GM23338 (cell line): ENCODE measurements around the gene IDH3B. TPM values are rescaled to one million over a fixed set of nuclear protein-coding genes. Genes with fewer than 3 reads are reported as not detected.

ENCODE experiments used
- ATAC-seq: fragments of 200-7000 bp; cut with Tn5 transposase; 3 replicates; pipeline ENCODE4 v1.9.1; 2020
- DNase-seq: peaks from one replicate; pipeline ENCODE4 v3.0.0-alpha.2; 2015; ENCODE audit warnings: low spot score
- H2AFZ ChIP-seq: fragments of 200-600 bp; sonication (generic); 2 replicates; pipeline ENCODE4 v1.8.0; 2016; ENCODE audit warnings: antibody characterized with exemption, mild to moderate bottlenecking, moderate library complexity
- H3F3A ChIP-seq: fragments of 200-600 bp; sonication (generic); replicated peaks from 2 replicates; pipeline ENCODE4 v1.8.0; 2017; ENCODE audit warnings: antibody characterized with exemption, mixed run types, low read depth
- H3K27ac ChIP-seq: fragments of 200-600 bp; sonication (generic); 2 replicates; pipeline ENCODE4 v1.6.1; 2016; ENCODE audit warnings: low read depth
- H3K27me3 ChIP-seq: fragments of 200-600 bp; sonication (generic); 2 replicates; pipeline ENCODE4 v1.8.0; 2016; ENCODE audit warnings: mild to moderate bottlenecking, mixed run types, moderate library complexity; ENCODE audit not compliant: insufficient read depth
- H3K36me3 ChIP-seq: fragments of 200-600 bp; sonication (generic); 2 replicates; pipeline ENCODE4 v1.8.0; 2016; ENCODE audit warnings: mild to moderate bottlenecking; ENCODE audit not compliant: insufficient read depth
- H3K4me1 ChIP-seq: fragments of 200-600 bp; sonication (generic); 2 replicates; pipeline ENCODE4 v1.8.0; 2016; ENCODE audit warnings: mild to moderate bottlenecking, moderate library complexity; ENCODE audit not compliant: insufficient read depth
- H3K4me2 ChIP-seq: fragments of 200-600 bp; sonication (generic); 2 replicates; pipeline ENCODE4 v1.7.1; 2017; ENCODE audit warnings: mixed run types
- H3K4me3 ChIP-seq: fragments of 200-600 bp; sonication (generic); 2 replicates; pipeline ENCODE4 v1.6.1; 2016; ENCODE audit warnings: mixed run types
- H3K79me2 ChIP-seq: fragments of 200-600 bp; sonication (generic); replicated peaks from 2 replicates; pipeline ENCODE4 v1.8.0; 2017; ENCODE audit warnings: mild to moderate bottlenecking; ENCODE audit not compliant: insufficient read depth
- H3K9me2 ChIP-seq: fragments of 200-600 bp; sonication (generic); 2 replicates; pipeline ENCODE4 v1.8.0; 2017; ENCODE audit not compliant: insufficient read depth
- H4K20me1 ChIP-seq: fragments of 200-600 bp; sonication (generic); replicated peaks from 2 replicates; pipeline ENCODE4 v1.8.0; 2017; ENCODE audit warnings: mild to moderate bottlenecking; ENCODE audit not compliant: insufficient read depth
- H3K27ac Mint-ChIP-seq: 2 replicates; pipeline ENCODE4 v1.8.0; 2020; ENCODE audit warnings: inconsistent platforms, mild to moderate bottlenecking, moderate library complexity, mixed read lengths
- H3K27me3 Mint-ChIP-seq: 3 replicates; pipeline ENCODE4 v1.8.0; 2022; ENCODE audit warnings: low read depth, mild to moderate bottlenecking, moderate library complexity, mixed read lengths, inconsistent platforms; ENCODE audit not compliant: insufficient read depth, poor library complexity
- H3K36me3 Mint-ChIP-seq: 3 replicates; pipeline ENCODE4 v1.8.0; 2021; ENCODE audit warnings: low read depth, mild to moderate bottlenecking, inconsistent platforms, moderate library complexity, mixed read lengths
- H3K4me1 Mint-ChIP-seq: 3 replicates; pipeline ENCODE4 v1.8.0; 2020; ENCODE audit warnings: mild to moderate bottlenecking, inconsistent platforms, mixed read lengths
- H3K4me3 Mint-ChIP-seq: 3 replicates; pipeline ENCODE4 v1.8.0; 2021; ENCODE audit warnings: moderate library complexity, mild to moderate bottlenecking, inconsistent platforms, mixed read lengths
- H3K9me3 Mint-ChIP-seq: 3 replicates; pipeline ENCODE4 v1.8.0; 2020; ENCODE audit warnings: moderate library complexity, mild to moderate bottlenecking, inconsistent platforms, mixed read lengths
- CREB1 ChIP-seq: fragments of 250-450 bp; sonication (Bioruptor Pico); IDR thresholded peaks from 2 replicates; pipeline ENCODE4 v1.5.0; 2020; ENCODE audit warnings: low read depth, mild to moderate bottlenecking, moderate library complexity
- EZH2 ChIP-seq: fragments of 200-600 bp; sonication (generic); IDR thresholded peaks from one replicate; pipeline ENCODE4 v1.8.0; 2017; ENCODE audit warnings: antibody characterized with exemption, mild to moderate bottlenecking, low read depth; ENCODE audit not compliant: unreplicated experiment
- EZH2phosphoT487 ChIP-seq: fragments of 200-600 bp; sonication (generic); IDR thresholded peaks from one replicate; pipeline ENCODE4 v1.8.1; 2018; ENCODE audit warnings: antibody characterized with exemption; ENCODE audit not compliant: unreplicated experiment
- JUNB ChIP-seq: IDR thresholded peaks from one replicate; pipeline ENCODE4 v1.6.1; 2016; ENCODE audit warnings: antibody characterized with exemption; ENCODE audit not compliant: unreplicated experiment
- NANOG ChIP-seq: IDR thresholded peaks from 2 replicates; pipeline ENCODE4 v1.6.1; 2016; ENCODE audit warnings: antibody characterized with exemption, borderline replicate concordance
- POLR2AphosphoS5 ChIP-seq: IDR thresholded peaks from 2 replicates; pipeline ENCODE4 v1.6.1; 2016; ENCODE audit warnings: antibody characterized with exemption, low read depth
- STAT1 ChIP-seq: IDR thresholded peaks from one replicate; pipeline ENCODE4 v1.6.1; 2016; ENCODE audit warnings: antibody characterized with exemption; ENCODE audit not compliant: unreplicated experiment
- ZNF114 ChIP-seq: fragments of 250-450 bp; sonication (Bioruptor Pico); IDR thresholded peaks from 2 replicates; pipeline ENCODE4 v1.5.0; 2020; ENCODE audit warnings: mild to moderate bottlenecking, moderate library complexity
- ZNF331 ChIP-seq: fragments of 250-450 bp; sonication (Bioruptor Pico); IDR thresholded peaks from 2 replicates; pipeline ENCODE4 v1.5.0; 2020; ENCODE audit warnings: low read depth, mild to moderate bottlenecking, moderate library complexity
- polyA plus RNA-seq: library from polyadenylated mRNA; unstranded; fragments of >200 nt; fragmentation: Nextera tagmentation; extraction: Ambion mirVana; gene quantifications from 2 replicates; pipeline ENCODE4 v1.2.1, GENCODE V29; 2016
- total RNA-seq: library from RNA; depleted of rRNA; stranded (reverse); fragments of >200 nt; shearing (Covaris generic); gene quantifications from 2 replicates; pipeline ENCODE4 v1.2.3, GENCODE V29; 2014
- TF ChIP-seq, protein P1 (sequence below), 2 experiments: fragments of 200-600 bp in 1 of 2; sonication (generic) in 1 of 2; conservative IDR thresholded peaks; 2 replicates each; pipeline versions ENCODE4 v1.5.1 to v1.6.1; 2016 to 2017; ENCODE audit warnings: antibody characterized with exemption in 2 of 2, low read depth in 2 of 2, mild to moderate bottlenecking in 2 of 2, moderate library complexity in 1 of 2
- TF ChIP-seq, protein P2 (sequence below): IDR thresholded peaks from one replicate; pipeline ENCODE4 v1.6.1; 2018; ENCODE audit warnings: antibody characterized with exemption; ENCODE audit not compliant: unreplicated experiment
- TF ChIP-seq, protein P3 (sequence below): IDR thresholded peaks from 2 replicates; pipeline ENCODE4 v1.6.1; 2016; ENCODE audit warnings: antibody characterized with exemption
- TF ChIP-seq, protein P4 (sequence below): fragments of 250-450 bp; sonication (Bioruptor Pico); IDR thresholded peaks from 2 replicates; pipeline ENCODE4 v1.5.0; 2020; ENCODE audit warnings: mild to moderate bottlenecking, moderate library complexity

The IDH3B gene
- total and polyA plus RNA-seq, 2 experiments from 2014 or later = 87.1 to 126 TPM

DNA sequence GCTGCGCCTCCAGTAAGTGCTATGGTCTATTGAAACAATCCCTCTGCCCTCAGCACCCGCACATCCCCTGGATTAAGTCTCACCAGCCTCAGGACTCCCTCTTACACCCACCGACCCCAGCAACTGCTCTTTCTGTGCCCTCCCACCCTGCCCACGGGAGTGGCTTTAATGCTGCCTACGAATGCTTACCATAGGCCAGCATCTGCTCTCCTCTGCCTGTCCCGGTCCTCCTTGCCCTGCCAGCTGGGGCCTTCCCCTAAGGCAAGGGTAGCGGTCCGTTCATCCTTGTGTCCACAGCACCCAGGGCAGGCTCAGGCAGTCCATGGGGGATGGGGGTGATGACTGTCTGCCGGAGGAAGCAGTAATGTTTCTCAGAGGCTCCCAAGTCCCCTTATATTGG is 32.6 kb upstream of the IDH3B start:
- DNase-seq (no peak), ATAC-seq (no peak)
- no peaks in the 10 kb centered on the region for H3K9me2 ChIP-seq
- no peaks in the 10 kb centered on the region for H3K79me2 ChIP-seq
- peaks cover 10% of the 10 kb centered on the region; the same call in 1 of the 2 replicates for H4K20me1 ChIP-seq
- peaks cover 90% of the 10 kb centered on the region for H3K27me3 ChIP-seq
- H3K4me3 ChIP-seq = no peak overlapping the region
- peaks cover 3% of the 10 kb centered on the region; the same call in 1 of the 2 replicates for H3F3A ChIP-seq
- Mint-ChIP-seq H3K9me3 (peaks cover 4% of the 10 kb centered on the region; the same call in 2 of the 3 replicates), H3K36me3 (peaks cover 7% of the 10 kb centered on the region; the same call in 1 of the 3 replicates), H3K4me3 (no peak overlapping the region), H3K27ac (no peak overlapping the region), H3K27me3 (peaks cover 72% of the 10 kb centered on the region), H3K4me1 (peaks cover 48% of the 10 kb centered on the region)
- no peaks in the 10 kb centered on the region for H3K36me3 ChIP-seq
- H3K4me1 ChIP-seq = peaks cover 26% of the 10 kb centered on the region; the same call in 1 of the 2 replicates
- no peak overlapping the region for H2AFZ ChIP-seq
- TF ChIP-seq, protein P1, sequence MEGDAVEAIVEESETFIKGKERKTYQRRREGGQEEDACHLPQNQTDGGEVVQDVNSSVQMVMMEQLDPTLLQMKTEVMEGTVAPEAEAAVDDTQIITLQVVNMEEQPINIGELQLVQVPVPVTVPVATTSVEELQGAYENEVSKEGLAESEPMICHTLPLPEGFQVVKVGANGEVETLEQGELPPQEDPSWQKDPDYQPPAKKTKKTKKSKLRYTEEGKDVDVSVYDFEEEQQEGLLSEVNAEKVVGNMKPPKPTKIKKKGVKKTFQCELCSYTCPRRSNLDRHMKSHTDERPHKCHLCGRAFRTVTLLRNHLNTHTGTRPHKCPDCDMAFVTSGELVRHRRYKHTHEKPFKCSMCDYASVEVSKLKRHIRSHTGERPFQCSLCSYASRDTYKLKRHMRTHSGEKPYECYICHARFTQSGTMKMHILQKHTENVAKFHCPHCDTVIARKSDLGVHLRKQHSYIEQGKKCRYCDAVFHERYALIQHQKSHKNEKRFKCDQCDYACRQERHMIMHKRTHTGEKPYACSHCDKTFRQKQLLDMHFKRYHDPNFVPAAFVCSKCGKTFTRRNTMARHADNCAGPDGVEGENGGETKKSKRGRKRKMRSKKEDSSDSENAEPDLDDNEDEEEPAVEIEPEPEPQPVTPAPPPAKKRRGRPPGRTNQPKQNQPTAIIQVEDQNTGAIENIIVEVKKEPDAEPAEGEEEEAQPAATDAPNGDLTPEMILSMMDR (conservative IDR thresholded peaks at IDR 0.05; ENCODE audit: low read depth in 2 of 2) = no peak
- TF ChIP-seq STAT1 (no peak), EZH2 (no peak), JUNB (no peak), ZNF331 (CRISPR knock-in tag) (no peak), EZH2phosphoT487 (no peak), ZNF114 (no peak), CREB1 (CRISPR knock-in tag) (no peak), POLR2AphosphoS5 (no peak), NANOG (no peak)
- TF ChIP-seq, protein P2, sequence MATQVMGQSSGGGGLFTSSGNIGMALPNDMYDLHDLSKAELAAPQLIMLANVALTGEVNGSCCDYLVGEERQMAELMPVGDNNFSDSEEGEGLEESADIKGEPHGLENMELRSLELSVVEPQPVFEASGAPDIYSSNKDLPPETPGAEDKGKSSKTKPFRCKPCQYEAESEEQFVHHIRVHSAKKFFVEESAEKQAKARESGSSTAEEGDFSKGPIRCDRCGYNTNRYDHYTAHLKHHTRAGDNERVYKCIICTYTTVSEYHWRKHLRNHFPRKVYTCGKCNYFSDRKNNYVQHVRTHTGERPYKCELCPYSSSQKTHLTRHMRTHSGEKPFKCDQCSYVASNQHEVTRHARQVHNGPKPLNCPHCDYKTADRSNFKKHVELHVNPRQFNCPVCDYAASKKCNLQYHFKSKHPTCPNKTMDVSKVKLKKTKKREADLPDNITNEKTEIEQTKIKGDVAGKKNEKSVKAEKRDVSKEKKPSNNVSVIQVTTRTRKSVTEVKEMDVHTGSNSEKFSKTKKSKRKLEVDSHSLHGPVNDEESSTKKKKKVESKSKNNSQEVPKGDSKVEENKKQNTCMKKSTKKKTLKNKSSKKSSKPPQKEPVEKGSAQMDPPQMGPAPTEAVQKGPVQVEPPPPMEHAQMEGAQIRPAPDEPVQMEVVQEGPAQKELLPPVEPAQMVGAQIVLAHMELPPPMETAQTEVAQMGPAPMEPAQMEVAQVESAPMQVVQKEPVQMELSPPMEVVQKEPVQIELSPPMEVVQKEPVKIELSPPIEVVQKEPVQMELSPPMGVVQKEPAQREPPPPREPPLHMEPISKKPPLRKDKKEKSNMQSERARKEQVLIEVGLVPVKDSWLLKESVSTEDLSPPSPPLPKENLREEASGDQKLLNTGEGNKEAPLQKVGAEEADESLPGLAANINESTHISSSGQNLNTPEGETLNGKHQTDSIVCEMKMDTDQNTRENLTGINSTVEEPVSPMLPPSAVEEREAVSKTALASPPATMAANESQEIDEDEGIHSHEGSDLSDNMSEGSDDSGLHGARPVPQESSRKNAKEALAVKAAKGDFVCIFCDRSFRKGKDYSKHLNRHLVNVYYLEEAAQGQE = no peak
- TF ChIP-seq, protein P3, sequence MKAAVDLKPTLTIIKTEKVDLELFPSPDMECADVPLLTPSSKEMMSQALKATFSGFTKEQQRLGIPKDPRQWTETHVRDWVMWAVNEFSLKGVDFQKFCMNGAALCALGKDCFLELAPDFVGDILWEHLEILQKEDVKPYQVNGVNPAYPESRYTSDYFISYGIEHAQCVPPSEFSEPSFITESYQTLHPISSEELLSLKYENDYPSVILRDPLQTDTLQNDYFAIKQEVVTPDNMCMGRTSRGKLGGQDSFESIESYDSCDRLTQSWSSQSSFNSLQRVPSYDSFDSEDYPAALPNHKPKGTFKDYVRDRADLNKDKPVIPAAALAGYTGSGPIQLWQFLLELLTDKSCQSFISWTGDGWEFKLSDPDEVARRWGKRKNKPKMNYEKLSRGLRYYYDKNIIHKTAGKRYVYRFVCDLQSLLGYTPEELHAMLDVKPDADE = no peak
- TF ChIP-seq, protein P4, sequence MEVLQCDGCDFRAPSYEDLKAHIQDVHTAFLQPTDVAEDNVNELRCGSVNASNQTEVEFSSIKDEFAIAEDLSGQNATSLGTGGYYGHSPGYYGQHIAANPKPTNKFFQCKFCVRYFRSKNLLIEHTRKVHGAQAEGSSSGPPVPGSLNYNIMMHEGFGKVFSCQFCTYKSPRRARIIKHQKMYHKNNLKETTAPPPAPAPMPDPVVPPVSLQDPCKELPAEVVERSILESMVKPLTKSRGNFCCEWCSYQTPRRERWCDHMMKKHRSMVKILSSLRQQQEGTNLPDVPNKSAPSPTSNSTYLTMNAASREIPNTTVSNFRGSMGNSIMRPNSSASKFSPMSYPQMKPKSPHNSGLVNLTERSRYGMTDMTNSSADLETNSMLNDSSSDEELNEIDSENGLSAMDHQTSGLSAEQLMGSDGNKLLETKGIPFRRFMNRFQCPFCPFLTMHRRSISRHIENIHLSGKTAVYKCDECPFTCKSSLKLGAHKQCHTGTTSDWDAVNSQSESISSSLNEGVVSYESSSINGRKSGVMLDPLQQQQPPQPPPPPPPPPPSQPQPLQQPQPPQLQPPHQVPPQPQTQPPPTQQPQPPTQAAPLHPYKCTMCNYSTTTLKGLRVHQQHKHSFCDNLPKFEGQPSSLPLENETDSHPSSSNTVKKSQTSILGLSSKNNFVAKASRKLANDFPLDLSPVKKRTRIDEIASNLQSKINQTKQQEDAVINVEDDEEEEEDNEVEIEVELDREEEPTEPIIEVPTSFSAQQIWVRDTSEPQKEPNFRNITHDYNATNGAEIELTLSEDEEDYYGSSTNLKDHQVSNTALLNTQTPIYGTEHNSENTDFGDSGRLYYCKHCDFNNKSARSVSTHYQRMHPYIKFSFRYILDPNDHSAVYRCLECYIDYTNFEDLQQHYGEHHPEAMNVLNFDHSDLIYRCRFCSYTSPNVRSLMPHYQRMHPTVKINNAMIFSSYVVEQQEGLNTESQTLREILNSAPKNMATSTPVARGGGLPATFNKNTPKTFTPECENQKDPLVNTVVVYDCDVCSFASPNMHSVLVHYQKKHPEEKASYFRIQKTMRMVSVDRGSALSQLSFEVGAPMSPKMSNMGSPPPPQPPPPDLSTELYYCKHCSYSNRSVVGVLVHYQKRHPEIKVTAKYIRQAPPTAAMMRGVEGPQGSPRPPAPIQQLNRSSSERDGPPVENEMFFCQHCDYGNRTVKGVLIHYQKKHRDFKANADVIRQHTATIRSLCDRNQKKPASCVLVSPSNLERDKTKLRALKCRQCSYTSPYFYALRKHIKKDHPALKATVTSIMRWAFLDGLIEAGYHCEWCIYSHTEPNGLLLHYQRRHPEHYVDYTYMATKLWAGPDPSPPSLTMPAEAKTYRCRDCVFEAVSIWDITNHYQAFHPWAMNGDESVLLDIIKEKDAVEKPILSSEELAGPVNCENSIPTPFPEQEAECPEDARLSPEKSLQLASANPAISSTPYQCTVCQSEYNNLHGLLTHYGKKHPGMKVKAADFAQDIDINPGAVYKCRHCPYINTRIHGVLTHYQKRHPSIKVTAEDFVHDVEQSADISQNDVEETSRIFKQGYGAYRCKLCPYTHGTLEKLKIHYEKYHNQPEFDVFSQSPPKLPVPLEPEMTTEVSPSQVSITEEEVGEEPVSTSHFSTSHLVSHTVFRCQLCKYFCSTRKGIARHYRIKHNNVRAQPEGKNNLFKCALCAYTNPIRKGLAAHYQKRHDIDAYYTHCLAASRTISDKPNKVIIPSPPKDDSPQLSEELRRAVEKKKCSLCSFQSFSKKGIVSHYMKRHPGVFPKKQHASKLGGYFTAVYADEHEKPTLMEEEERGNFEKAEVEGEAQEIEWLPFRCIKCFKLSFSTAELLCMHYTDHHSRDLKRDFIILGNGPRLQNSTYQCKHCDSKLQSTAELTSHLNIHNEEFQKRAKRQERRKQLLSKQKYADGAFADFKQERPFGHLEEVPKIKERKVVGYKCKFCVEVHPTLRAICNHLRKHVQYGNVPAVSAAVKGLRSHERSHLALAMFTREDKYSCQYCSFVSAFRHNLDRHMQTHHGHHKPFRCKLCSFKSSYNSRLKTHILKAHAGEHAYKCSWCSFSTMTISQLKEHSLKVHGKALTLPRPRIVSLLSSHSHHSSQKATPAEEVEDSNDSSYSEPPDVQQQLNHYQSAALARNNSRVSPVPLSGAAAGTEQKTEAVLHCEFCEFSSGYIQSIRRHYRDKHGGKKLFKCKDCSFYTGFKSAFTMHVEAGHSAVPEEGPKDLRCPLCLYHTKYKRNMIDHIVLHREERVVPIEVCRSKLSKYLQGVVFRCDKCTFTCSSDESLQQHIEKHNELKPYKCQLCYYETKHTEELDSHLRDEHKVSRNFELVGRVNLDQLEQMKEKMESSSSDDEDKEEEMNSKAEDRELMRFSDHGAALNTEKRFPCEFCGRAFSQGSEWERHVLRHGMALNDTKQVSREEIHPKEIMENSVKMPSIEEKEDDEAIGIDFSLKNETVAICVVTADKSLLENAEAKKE (CRISPR knock-in tag) = no peak
- H3K27ac ChIP-seq = no peak overlapping the region
- H3K4me2 ChIP-seq = no peak overlapping the region
